Mucosa of descending colon (tissue), 3 donors: ENCODE measurements around the gene CHCT1. TPM values are rescaled to one million over a fixed set of nuclear protein-coding genes. Genes with fewer than 3 reads are reported as not detected.
A peak's percentile ranks its signal among the peaks of the same experiment; 100 is the strongest.

Experiments
- ATAC-seq: fragments of 200-7000 bp; cut with Tn5 transposase; one replicate; pipeline ENCODE4 v1.9.1; 2020; ENCODE audit warnings: mild to moderate bottlenecking, moderate library complexity
- DNase-seq, 3 donors: peaks; one replicate each; pipeline ENCODE4 v3.0.0-alpha.2; 2020
- H3K36me3 ChIP-seq: fragments of 200-600 bp; one replicate; pipeline ENCODE4 v1.8.0; 2021; ENCODE audit warnings: low read depth, mild to moderate bottlenecking
- H3K4me1 ChIP-seq: fragments of 200-600 bp; one replicate; pipeline ENCODE4 v1.8.0; 2021; ENCODE audit warnings: low read depth, mild to moderate bottlenecking
- H3K4me3 ChIP-seq: fragments of 200-600 bp; one replicate; pipeline ENCODE4 v1.8.0; 2021; ENCODE audit warnings: mild to moderate bottlenecking
- H3K9me3 ChIP-seq: fragments of 200-600 bp; one replicate; pipeline ENCODE4 v1.8.0; 2021; ENCODE audit warnings: mild to moderate bottlenecking
- CTCF ChIP-seq: fragments of 200-600 bp; IDR thresholded peaks from one replicate; pipeline ENCODE4 v1.8.0; 2022; ENCODE audit warnings: antibody characterized with exemption, mild to moderate bottlenecking
- intact Hi-C, 2 donors: fragments of 100-400 bp; cut with DNase I in 1 of 2; cut with micrococcal nuclease in 1 of 2; formaldehyde crosslinking; loops; one replicate each; pipeline versions ENCODE4 v1.11.0 to v1.11.1; 2022; cut with DNase I, micrococcal nuclease
- total RNA-seq, 3 donors: library from RNA; stranded (reverse); fragmentation: NEBNext Ultra II Directional in 2 of 3; extraction: Animal tissue kit (Norgen Biotek cat#: 25700) in 2 of 3; gene quantifications; one replicate each; pipeline versions ENCODE4 v1.2.1 to v1.2.4, GENCODE V29; 2021 to 2023
- donor health status: DM: no; HTN: no; CAD: no; lungs with moderate emphysema.
- donor health status: DM: no; HTN: no; CAD: no.
- donor health status: DM: no; HTN: yes; CAD: no.

Gene CHCT1
- total RNA-seq, 3 donors from 2014 or later: not detected

GRCh38 chr17:60395508-60396065, 26.7 kb upstream of the CHCT1 start:
- TF ChIP-seq CTCF: no peak
- intact Hi-C loops: no loop called here

GRCh38 chr17:60396412-60396811, 25.9 kb upstream of the CHCT1 start:
- DNase-seq (no peak), ATAC-seq (no peak)
- intact Hi-C loops: no loop called here
- no peak for TF ChIP-seq CTCF
- H3K4me3 ChIP-seq: no peak overlapping the region
- no peaks in the 10 kb centered on the region for H3K36me3 ChIP-seq
- no peaks in the 10 kb centered on the region for H3K4me1 ChIP-seq
- H3K9me3 ChIP-seq: no peaks in the 10 kb centered on the region

More at GRCh38 chr17:60395508-60396065, 26.7 kb upstream of the CHCT1 start:
- no peaks in the 10 kb centered on the region for H3K9me3 ChIP-seq
- H3K4me3 ChIP-seq: no peak overlapping the region
- peaks cover 4% of the 10 kb centered on the region for H3K4me1 ChIP-seq
- DNase-seq (no peak), ATAC-seq (no peak)
- H3K36me3 ChIP-seq: no peaks in the 10 kb centered on the region

- no peaks in the 10 kb centered on the region for H3K9me3 ChIP-seq
- no peak overlapping the region for H3K4me3 ChIP-seq
- H3K36me3 ChIP-seq: no peaks in the 10 kb centered on the region
- intact Hi-C loops: no loop called here
- ATAC-seq: peak; percentile 71
- no peak for DNase-seq
- H3K4me1 ChIP-seq: no peaks in the 10 kb centered on the region
- no peak for TF ChIP-seq CTCF
Observed at GRCh38 chr17:60398227-60398959, 23.9 kb upstream of the CHCT1 start.

- DNase-seq: no peak
- Histone ChIP-seq H3K9me3 (no peaks in the 10 kb centered on the region), H3K4me1 (no peaks in the 10 kb centered on the region), H3K4me3 (no peak overlapping the region), H3K36me3 (no peaks in the 10 kb centered on the region)
- ATAC-seq: no peak
- no peak for TF ChIP-seq CTCF
- intact Hi-C loops: no loop called here
Observed at GRCh38 chr17:60401819-60402218, 20.5 kb upstream of the CHCT1 start.

GRCh38 chr17:60403523-60403810, 18.8 kb upstream of the CHCT1 start:
- intact Hi-C loops: no loop called here
- DNase-seq: no peak
- Histone ChIP-seq H3K36me3 (no peaks in the 10 kb centered on the region), H3K4me1 (no peaks in the 10 kb centered on the region), H3K4me3 (no peak overlapping the region), H3K9me3 (no peaks in the 10 kb centered on the region)
- no peak for ATAC-seq
- no peak for TF ChIP-seq CTCF
